ENCODE measurements around the gene TGDS. TPM values are rescaled to one million over a fixed set of nuclear protein-coding genes. Genes with fewer than 3 reads are reported as not detected.
A peak's percentile ranks its signal among the peaks of the same experiment; 100 is the strongest.

Gene TGDS
- total RNA-seq, 5 donors from 2014 or later (not counting 1 experiment from before 2014, with no cell fraction given): 5.6 to 16.4 (median 12.9) TPM

- Mint-ChIP-seq H3K27me3 (no peaks in the 10 kb centered on the region), H3K36me3 (peaks cover 17% of the 10 kb centered on the region), H3K4me1 (peaks cover 6 to 19% (median 10%) of the 10 kb centered on the region in 3 donors), H3K27ac (no peak overlapping the region), H3K4me3 (no peak overlapping the region), H3K9me3 (no peaks in the 10 kb centered on the region)
- no peak overlapping the region for H3K27ac ChIP-seq (ENCODE audit: low read length)
- no peak for ATAC-seq (replicated peaks in 1 of 4)
- DNase-seq: no peak
- no peak overlapping the region for H3K4me3 ChIP-seq (ENCODE audit: control insufficient read depth in 1 of 2, extremely low read depth in 1 of 2, low read length in 1 of 2)
- no peaks in the 10 kb centered on the region for H3K27me3 ChIP-seq (replicated peaks in 1 of 2; ENCODE audit: control insufficient read depth in 2 of 2, extremely low read depth in 1 of 2, insufficient read depth in 2 of 2, low read length in 1 of 2)
- peaks cover 0 to 2% of the 10 kb centered on the region in 2 donors for H3K36me3 ChIP-seq (ENCODE audit: control insufficient read depth in 2 of 2, extremely low read depth in 1 of 2, insufficient read depth in 1 of 2, low read length in 1 of 2)
- CTCF ChIA-PET: interaction anchor here (1.4 to 11.1 kb wide), 3 partner anchors 9 to 178 kb away, joined by 4 to 267 read pairs (median 232); no protein-coding TSS in a partner anchor
- peaks cover 0 to 6% of the 10 kb centered on the region in 2 experiments for H3K4me1 ChIP-seq (ENCODE audit: control insufficient read depth in 1 of 2, extremely low read depth in 1 of 2, insufficient read depth in 2 of 2, low read length in 2 of 2)
- POLR2A ChIA-PET: no interaction called here
- no peaks in the 10 kb centered on the region for H3K9me3 ChIP-seq
Measured at GRCh38 chr13:94613051-94613450, 17.1 kb upstream of the TGDS start.

- POLR2A ChIA-PET: no interaction called here
- Histone ChIP-seq H3K27me3 (replicated peaks in 1 of 2; ENCODE audit: control insufficient read depth in 2 of 2, extremely low read depth in 1 of 2, insufficient read depth in 2 of 2, low read length in 1 of 2) (no peaks in the 10 kb centered on the region), H3K4me3 (ENCODE audit: control insufficient read depth in 1 of 2, extremely low read depth in 1 of 2, low read length in 1 of 2) (no peak overlapping the region), H3K4me1 (ENCODE audit: control insufficient read depth in 1 of 2, extremely low read depth in 1 of 2, insufficient read depth in 2 of 2, low read length in 2 of 2) (peaks cover 0 to 6% of the 10 kb centered on the region in 2 experiments), H3K27ac (ENCODE audit: low read length) (no peak overlapping the region), H3K36me3 (ENCODE audit: control insufficient read depth in 2 of 2, extremely low read depth in 1 of 2, insufficient read depth in 1 of 2, low read length in 1 of 2) (peaks cover 0 to 2% of the 10 kb centered on the region in 2 donors), H3K9me3 (no peaks in the 10 kb centered on the region)
- no peak overlapping the region for H3K4me3 Mint-ChIP-seq
- peaks cover 18% of the 10 kb centered on the region for H3K36me3 Mint-ChIP-seq
- H3K27ac Mint-ChIP-seq: no peak overlapping the region
- CTCF ChIA-PET: interaction anchor here (1.4 to 11.1 kb wide), 3 partner anchors 10 to 177 kb away, joined by 4 to 267 read pairs (median 232); no protein-coding TSS in a partner anchor
- DNase-seq: no peak
- peaks cover 10 to 26% (median 14%) of the 10 kb centered on the region in 3 donors for H3K4me1 Mint-ChIP-seq
- WGBS (ENCODE audit: insufficient coverage): 88% methylated on average over 3 of the region's 4 CpGs
- no peaks in the 10 kb centered on the region for H3K27me3 Mint-ChIP-seq
- ATAC-seq (replicated peaks in 1 of 4): no peak
- H3K9me3 Mint-ChIP-seq: no peaks in the 10 kb centered on the region
Measured at GRCh38 chr13:94612050-94612449, 16.1 kb upstream of the TGDS start.

GRCh38 chr13:94610475-94610874, 14.5 kb upstream of the TGDS start:
- H3K36me3 Mint-ChIP-seq: peaks cover 28% of the 10 kb centered on the region
- no peaks in the 10 kb centered on the region for H3K27me3 Mint-ChIP-seq
- H3K4me3 ChIP-seq (ENCODE audit: control insufficient read depth in 1 of 2, extremely low read depth in 1 of 2, low read length in 1 of 2): no peak overlapping the region
- 100% methylated on average over 1 of the region's 5 CpGs for WGBS (ENCODE audit: insufficient coverage)
- CTCF ChIA-PET: no interaction called here
- no peaks in the 10 kb centered on the region for H3K9me3 ChIP-seq
- POLR2A ChIA-PET: no interaction called here
- no peak overlapping the region for H3K27ac ChIP-seq (ENCODE audit: low read length)
- DNase-seq: no peak
- H3K27ac Mint-ChIP-seq: peak overlapping the region in 1 of 2 donors; percentile 3
- no peaks in the 10 kb centered on the region for H3K9me3 Mint-ChIP-seq
- H3K4me1 Mint-ChIP-seq: peaks cover 9 to 26% (median 11%) of the 10 kb centered on the region in 3 donors
- no peak for ATAC-seq (replicated peaks in 1 of 4)
- no peak overlapping the region for H3K4me3 Mint-ChIP-seq
- no peaks in the 10 kb centered on the region for H3K27me3 ChIP-seq (replicated peaks in 1 of 2; ENCODE audit: control insufficient read depth in 2 of 2, extremely low read depth in 1 of 2, insufficient read depth in 2 of 2, low read length in 1 of 2)
- peaks cover 0 to under 1% of the 10 kb centered on the region in 2 experiments for H3K4me1 ChIP-seq (ENCODE audit: control insufficient read depth in 1 of 2, extremely low read depth in 1 of 2, insufficient read depth in 2 of 2, low read length in 2 of 2)
- H3K36me3 ChIP-seq (ENCODE audit: control insufficient read depth in 2 of 2, extremely low read depth in 1 of 2, insufficient read depth in 1 of 2, low read length in 1 of 2): peaks cover 0 to 6% of the 10 kb centered on the region in 2 donors

GRCh38 chr13:94609196-94609595, 13.2 kb upstream of the TGDS start:
- H3K4me3 ChIP-seq (ENCODE audit: control insufficient read depth in 1 of 2, extremely low read depth in 1 of 2, low read length in 1 of 2): no peak overlapping the region
- peaks cover 11 to 29% (median 11%) of the 10 kb centered on the region in 3 donors for H3K4me1 Mint-ChIP-seq
- H3K27me3 ChIP-seq (replicated peaks in 1 of 2; ENCODE audit: control insufficient read depth in 2 of 2, extremely low read depth in 1 of 2, insufficient read depth in 2 of 2, low read length in 1 of 2): no peaks in the 10 kb centered on the region
- H3K36me3 Mint-ChIP-seq: peaks cover 25% of the 10 kb centered on the region
- H3K9me3 Mint-ChIP-seq: no peaks in the 10 kb centered on the region
- DNase-seq: no peak
- ATAC-seq (replicated peaks in 1 of 4): no peak
- H3K4me1 ChIP-seq (ENCODE audit: control insufficient read depth in 1 of 2, extremely low read depth in 1 of 2, insufficient read depth in 2 of 2, low read length in 2 of 2): no peaks in the 10 kb centered on the region
- POLR2A ChIA-PET: no interaction called here
- H3K27ac ChIP-seq (ENCODE audit: low read length): no peak overlapping the region
- CTCF ChIA-PET: interaction anchor here (1.1 to 2.2 kb wide), 4 partner anchors 7 to 173 kb away, joined by 3 to 8 read pairs (median 5); partner anchors contain the start of gene TGDS (in 1 of the 2)
- H3K27ac Mint-ChIP-seq: no peak overlapping the region
- no CpG with 5 or more reads among the region's 2 CpGs for WGBS (ENCODE audit: insufficient coverage)
- peaks cover 0 to 6% of the 10 kb centered on the region in 2 donors for H3K36me3 ChIP-seq (ENCODE audit: control insufficient read depth in 2 of 2, extremely low read depth in 1 of 2, insufficient read depth in 1 of 2, low read length in 1 of 2)
- H3K4me3 Mint-ChIP-seq: no peak overlapping the region
- H3K27me3 Mint-ChIP-seq: no peaks in the 10 kb centered on the region
- H3K9me3 ChIP-seq: no peaks in the 10 kb centered on the region

- Histone ChIP-seq H3K4me1 (ENCODE audit: control insufficient read depth in 1 of 2, extremely low read depth in 1 of 2, insufficient read depth in 2 of 2, low read length in 2 of 2) (no peaks in the 10 kb centered on the region), H3K4me3 (ENCODE audit: control insufficient read depth in 1 of 2, extremely low read depth in 1 of 2, low read length in 1 of 2) (no peak overlapping the region), H3K9me3 (no peaks in the 10 kb centered on the region), H3K36me3 (ENCODE audit: control insufficient read depth in 2 of 2, extremely low read depth in 1 of 2, insufficient read depth in 1 of 2, low read length in 1 of 2) (peaks cover 0 to 6% of the 10 kb centered on the region in 2 donors), H3K27me3 (replicated peaks in 1 of 2; ENCODE audit: control insufficient read depth in 2 of 2, extremely low read depth in 1 of 2, insufficient read depth in 2 of 2, low read length in 1 of 2) (no peaks in the 10 kb centered on the region), H3K27ac (ENCODE audit: low read length) (no peak overlapping the region)
- H3K27me3 Mint-ChIP-seq: no peaks in the 10 kb centered on the region
- H3K36me3 Mint-ChIP-seq: peaks cover 25% of the 10 kb centered on the region
- H3K4me3 Mint-ChIP-seq: no peak overlapping the region
- H3K4me1 Mint-ChIP-seq: peaks cover 11 to 29% (median 11%) of the 10 kb centered on the region in 3 donors
- no peak for ATAC-seq (replicated peaks in 1 of 4)
- H3K9me3 Mint-ChIP-seq: no peaks in the 10 kb centered on the region
- WGBS (ENCODE audit: insufficient coverage): no CpG with 5 or more reads among the region's 1 CpG
- no peak for DNase-seq
- CTCF ChIA-PET: interaction anchor here (1.0 to 2.2 kb wide), 6 partner anchors 8 to 173 kb away, joined by 3 to 8 read pairs (median 4); partner anchors contain the start of gene TGDS (in 1 of the 2)
- POLR2A ChIA-PET: no interaction called here
- no peak overlapping the region for H3K27ac Mint-ChIP-seq
Measured at GRCh38 chr13:94608586-94608985, 12.6 kb upstream of the TGDS start.

- Mint-ChIP-seq H3K9me3 (no peaks in the 10 kb centered on the region), H3K36me3 (peaks cover 25% of the 10 kb centered on the region), H3K27ac (peak overlapping the region in 1 of 2 donors; percentile 36), H3K27me3 (no peaks in the 10 kb centered on the region), H3K4me1 (peaks cover 15 to 33% (median 15%) of the 10 kb centered on the region in 3 donors), H3K4me3 (no peak overlapping the region)
- Histone ChIP-seq H3K36me3 (ENCODE audit: control insufficient read depth in 2 of 2, extremely low read depth in 1 of 2, insufficient read depth in 1 of 2, low read length in 1 of 2) (peaks cover 0 to 6% of the 10 kb centered on the region in 2 donors), H3K4me3 (ENCODE audit: control insufficient read depth in 1 of 2, extremely low read depth in 1 of 2, low read length in 1 of 2) (no peak overlapping the region), H3K27ac (ENCODE audit: low read length) (no peak overlapping the region), H3K9me3 (no peaks in the 10 kb centered on the region), H3K4me1 (ENCODE audit: control insufficient read depth in 1 of 2, extremely low read depth in 1 of 2, insufficient read depth in 2 of 2, low read length in 2 of 2) (no peaks in the 10 kb centered on the region), H3K27me3 (replicated peaks in 1 of 2; ENCODE audit: control insufficient read depth in 2 of 2, extremely low read depth in 1 of 2, insufficient read depth in 2 of 2, low read length in 1 of 2) (no peaks in the 10 kb centered on the region)
- ATAC-seq (replicated peaks in 1 of 4) (no peak), DNase-seq (no peak)
- ChIA-PET CTCF (interaction anchor here (0.6 to 2.2 kb wide), 6 partner anchors 8 to 12 kb away, joined by 3 to 8 read pairs (median 4); partner anchors contain the start of gene TGDS (in 1 of the 2)), POLR2A (interaction anchor here in 1 of 2 donors (0.5 kb wide), 1 partner anchor 30 kb away, joined by 3 read pairs; no protein-coding TSS in a partner anchor)
- no CpG with 5 or more reads among the region's 3 CpGs for WGBS (ENCODE audit: insufficient coverage)
Measured at GRCh38 chr13:94607939-94608338, 12.0 kb upstream of the TGDS start.

Measured in T-cell (primary cell).